WTC11 (cell line): Measurements from ENCODE around the gene GNA12. TPM values are rescaled to one million over a fixed set of nuclear protein-coding genes. Genes with fewer than 3 reads are reported as not detected.

Experiments used
- ATAC-seq: fragments of 200-7000 bp; cut with Tn5 transposase; 2 replicates; pipeline ENCODE4 v1.10.0; 2021; ENCODE audit warnings: mild to moderate bottlenecking, moderate library complexity
- CTCF ChIA-PET: fragments of 300-600 bp; sonication (Branson Sonifier 250); formaldehyde crosslinking; loops from one replicate; lab custom pipeline; 2021; ENCODE audit warnings: antibody characterized with exemption; lab: Charles Lee
- POLR2A ChIA-PET: fragments of 350-600 bp; sonication (Branson Sonifier 250); formaldehyde crosslinking; loops from one replicate; lab custom pipeline; 2021; ENCODE audit warnings: antibody characterized with exemption; lab: Charles Lee
- DNase-seq: peaks from one replicate; pipeline ENCODE4 v3.0.0; 2021; ENCODE audit warnings: low spot score
- H3K27ac Mint-ChIP-seq: 2 replicates; pipeline ENCODE4 v1.8.0; 2021; ENCODE audit warnings: mixed read lengths
- H3K27me3 Mint-ChIP-seq: 2 replicates; pipeline ENCODE4 v1.8.0; 2021; ENCODE audit warnings: low read depth, mild to moderate bottlenecking, moderate library complexity, mixed read lengths
- H3K36me3 Mint-ChIP-seq: 2 replicates; pipeline ENCODE4 v1.8.0; 2021; ENCODE audit warnings: mixed read lengths
- H3K4me1 Mint-ChIP-seq: 2 replicates; pipeline ENCODE4 v1.8.0; 2022; ENCODE audit warnings: mixed read lengths
- H3K4me3 Mint-ChIP-seq: 2 replicates; pipeline ENCODE4 v1.8.0; 2021; ENCODE audit warnings: mild to moderate bottlenecking, moderate library complexity, mixed read lengths
- H3K9me3 Mint-ChIP-seq: 2 replicates; pipeline ENCODE4 v1.8.0; 2021; ENCODE audit warnings: mixed read lengths
- FOXK1 ChIP-seq: sonication (generic); formaldehyde crosslinking; IDR thresholded peaks from 2 replicates; pipeline ENCODE4 v1.8.0; 2022; ENCODE audit warnings: mild to moderate bottlenecking, moderate library complexity, missing genetic modification reagents
- GABPB1 ChIP-seq: sonication (generic); formaldehyde crosslinking; IDR thresholded peaks from 2 replicates; pipeline ENCODE4 v1.8.1; 2023; ENCODE audit warnings: mild to moderate bottlenecking, missing genetic modification reagents
- IRF2 ChIP-seq: sonication (generic); formaldehyde crosslinking; IDR thresholded peaks from 2 replicates; pipeline ENCODE4 v1.8.0; 2022; ENCODE audit warnings: low read depth, missing genetic modification reagents, borderline replicate concordance
- KAT7 ChIP-seq: sonication (generic); formaldehyde crosslinking; IDR thresholded peaks from 2 replicates; pipeline ENCODE4 v1.8.1; 2023; ENCODE audit warnings: missing genetic modification reagents, mild to moderate bottlenecking, borderline replicate concordance
- ZBTB21 ChIP-seq: sonication (generic); formaldehyde crosslinking; IDR thresholded peaks from 2 replicates; pipeline ENCODE4 v1.8.1; 2023; ENCODE audit warnings: mild to moderate bottlenecking, missing genetic modification reagents, borderline replicate concordance
- ZNF671 ChIP-seq: fragments of 250-450 bp; sonication (Bioruptor Pico); IDR thresholded peaks from 2 replicates; pipeline ENCODE4 v1.8.0; 2021; ENCODE audit warnings: mild to moderate bottlenecking
- total RNA-seq: library from RNA; stranded (reverse); gene quantifications from 3 replicates; pipeline ENCODE4 v1.2.3, GENCODE V29; 2021
- TF ChIP-seq, protein P1 (sequence below): fragments of 200-600 bp; IDR thresholded peaks from 2 replicates; pipeline ENCODE4 v1.8.0; 2022; ENCODE audit warnings: antibody characterized with exemption
- TF ChIP-seq, protein P2 (sequence below): sonication (generic); formaldehyde crosslinking; IDR thresholded peaks from 2 replicates; pipeline ENCODE4 v1.8.0; 2022; ENCODE audit warnings: missing genetic modification reagents
- TF ChIP-seq, protein P3 (sequence below): fragments of 250-450 bp; sonication (Bioruptor Pico); conservative IDR thresholded peaks from 2 replicates; pipeline ENCODE4 v1.9.0; 2021; ENCODE audit warnings: mild to moderate bottlenecking
- TF ChIP-seq, protein P4 (sequence below): fragments of 250-450 bp; sonication (Bioruptor Pico); IDR thresholded peaks from 2 replicates; pipeline ENCODE4 v1.9.0; 2021; ENCODE audit warnings: mild to moderate bottlenecking
- TF ChIP-seq, protein P5 (sequence below): sonication (generic); formaldehyde crosslinking; IDR thresholded peaks from 2 replicates; pipeline ENCODE4 v1.8.0; 2022; ENCODE audit warnings: mild to moderate bottlenecking, missing genetic modification reagents
- TF ChIP-seq, protein P6 (sequence below): fragments of 250-450 bp; sonication (Bioruptor Pico); IDR thresholded peaks from 2 replicates; pipeline ENCODE4 v1.8.0; 2021; ENCODE audit warnings: mild to moderate bottlenecking
- TF ChIP-seq, protein P7 (sequence below): sonication (generic); formaldehyde crosslinking; IDR thresholded peaks from 2 replicates; pipeline ENCODE4 v1.8.1; 2023; ENCODE audit warnings: mild to moderate bottlenecking, moderate library complexity, missing genetic modification reagents
- TF ChIP-seq, protein P8 (sequence below): sonication (generic); formaldehyde crosslinking; IDR thresholded peaks from 2 replicates; pipeline ENCODE4 v1.8.0; 2022; ENCODE audit warnings: mild to moderate bottlenecking, missing genetic modification reagents
- TF ChIP-seq, protein P9 (sequence below): sonication (generic); formaldehyde crosslinking; conservative IDR thresholded peaks from 2 replicates; pipeline ENCODE4 v1.8.1; 2023; ENCODE audit warnings: mild to moderate bottlenecking, low read depth, missing genetic modification reagents, moderate library complexity
- TF ChIP-seq, protein P10 (sequence below): sonication (generic); formaldehyde crosslinking; IDR thresholded peaks from 2 replicates; pipeline ENCODE4 v1.8.1; 2023; ENCODE audit warnings: mild to moderate bottlenecking, missing genetic modification reagents

GNA12 gene
- total RNA-seq, 1 experiment from 2014 or later: 99.6 TPM

DNA sequence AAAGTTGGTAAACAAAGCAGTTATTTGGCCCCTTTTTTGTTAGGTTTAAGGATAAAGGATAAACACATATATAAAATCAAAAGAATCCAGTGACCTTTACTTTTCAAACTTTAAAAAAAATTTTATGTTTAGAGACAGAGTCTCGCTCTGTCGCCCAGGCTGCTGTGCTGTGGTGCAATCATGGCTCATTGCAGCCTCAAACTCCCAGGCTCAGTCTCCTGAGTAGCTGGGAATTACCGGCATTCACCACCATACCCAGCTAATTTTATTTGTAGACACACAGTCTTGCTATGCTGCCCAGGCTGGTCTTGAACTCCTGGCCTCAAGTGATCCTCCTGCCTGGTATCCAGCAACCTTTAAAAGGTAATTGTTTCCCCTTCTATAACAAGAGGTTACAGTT is 31.3 kb downstream of the GNA12 start:
- no peaks in the 10 kb centered on the region for H3K27me3 Mint-ChIP-seq
- no peak overlapping the region; the same call in 1 of the 2 replicates for H3K27ac Mint-ChIP-seq
- ChIA-PET POLR2A (interaction anchor here (1.9 kb wide), 1 partner anchor 12 kb away, joined by 6 read pairs; no protein-coding TSS in a partner anchor), CTCF (interaction anchor here (0.6 to 1.5 kb wide), 4 partner anchors 8 to 54 kb away, joined by 3 to 5 read pairs (median 4); no protein-coding TSS in a partner anchor)
- ATAC-seq (no peak), DNase-seq (no peak)
- peaks cover 3% of the 10 kb centered on the region for H3K36me3 Mint-ChIP-seq
- no peaks in the 10 kb centered on the region for H3K9me3 Mint-ChIP-seq
- H3K4me3 Mint-ChIP-seq: no peak overlapping the region
- peaks cover 98% of the 10 kb centered on the region for H3K4me1 Mint-ChIP-seq
- TF ChIP-seq, protein P1, sequence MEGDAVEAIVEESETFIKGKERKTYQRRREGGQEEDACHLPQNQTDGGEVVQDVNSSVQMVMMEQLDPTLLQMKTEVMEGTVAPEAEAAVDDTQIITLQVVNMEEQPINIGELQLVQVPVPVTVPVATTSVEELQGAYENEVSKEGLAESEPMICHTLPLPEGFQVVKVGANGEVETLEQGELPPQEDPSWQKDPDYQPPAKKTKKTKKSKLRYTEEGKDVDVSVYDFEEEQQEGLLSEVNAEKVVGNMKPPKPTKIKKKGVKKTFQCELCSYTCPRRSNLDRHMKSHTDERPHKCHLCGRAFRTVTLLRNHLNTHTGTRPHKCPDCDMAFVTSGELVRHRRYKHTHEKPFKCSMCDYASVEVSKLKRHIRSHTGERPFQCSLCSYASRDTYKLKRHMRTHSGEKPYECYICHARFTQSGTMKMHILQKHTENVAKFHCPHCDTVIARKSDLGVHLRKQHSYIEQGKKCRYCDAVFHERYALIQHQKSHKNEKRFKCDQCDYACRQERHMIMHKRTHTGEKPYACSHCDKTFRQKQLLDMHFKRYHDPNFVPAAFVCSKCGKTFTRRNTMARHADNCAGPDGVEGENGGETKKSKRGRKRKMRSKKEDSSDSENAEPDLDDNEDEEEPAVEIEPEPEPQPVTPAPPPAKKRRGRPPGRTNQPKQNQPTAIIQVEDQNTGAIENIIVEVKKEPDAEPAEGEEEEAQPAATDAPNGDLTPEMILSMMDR: no peak
- TF ChIP-seq, protein P2, sequence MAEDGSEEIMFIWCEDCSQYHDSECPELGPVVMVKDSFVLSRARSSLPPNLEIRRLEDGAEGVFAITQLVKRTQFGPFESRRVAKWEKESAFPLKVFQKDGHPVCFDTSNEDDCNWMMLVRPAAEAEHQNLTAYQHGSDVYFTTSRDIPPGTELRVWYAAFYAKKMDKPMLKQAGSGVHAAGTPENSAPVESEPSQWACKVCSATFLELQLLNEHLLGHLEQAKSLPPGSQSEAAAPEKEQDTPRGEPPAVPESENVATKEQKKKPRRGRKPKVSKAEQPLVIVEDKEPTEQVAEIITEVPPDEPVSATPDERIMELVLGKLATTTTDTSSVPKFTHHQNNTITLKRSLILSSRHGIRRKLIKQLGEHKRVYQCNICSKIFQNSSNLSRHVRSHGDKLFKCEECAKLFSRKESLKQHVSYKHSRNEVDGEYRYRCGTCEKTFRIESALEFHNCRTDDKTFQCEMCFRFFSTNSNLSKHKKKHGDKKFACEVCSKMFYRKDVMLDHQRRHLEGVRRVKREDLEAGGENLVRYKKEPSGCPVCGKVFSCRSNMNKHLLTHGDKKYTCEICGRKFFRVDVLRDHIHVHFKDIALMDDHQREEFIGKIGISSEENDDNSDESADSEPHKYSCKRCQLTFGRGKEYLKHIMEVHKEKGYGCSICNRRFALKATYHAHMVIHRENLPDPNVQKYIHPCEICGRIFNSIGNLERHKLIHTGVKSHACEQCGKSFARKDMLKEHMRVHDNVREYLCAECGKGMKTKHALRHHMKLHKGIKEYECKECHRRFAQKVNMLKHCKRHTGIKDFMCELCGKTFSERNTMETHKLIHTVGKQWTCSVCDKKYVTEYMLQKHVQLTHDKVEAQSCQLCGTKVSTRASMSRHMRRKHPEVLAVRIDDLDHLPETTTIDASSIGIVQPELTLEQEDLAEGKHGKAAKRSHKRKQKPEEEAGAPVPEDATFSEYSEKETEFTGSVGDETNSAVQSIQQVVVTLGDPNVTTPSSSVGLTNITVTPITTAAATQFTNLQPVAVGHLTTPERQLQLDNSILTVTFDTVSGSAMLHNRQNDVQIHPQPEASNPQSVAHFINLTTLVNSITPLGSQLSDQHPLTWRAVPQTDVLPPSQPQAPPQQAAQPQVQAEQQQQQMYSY (CRISPR knock-in tag): no peak
- TF ChIP-seq GABPB1 (CRISPR knock-in tag) (no peak), ZBTB21 (CRISPR knock-in tag) (no peak), FOXK1 (CRISPR knock-in tag) (no peak), KAT7 (CRISPR knock-in tag) (no peak), ZNF671 (no peak), IRF2 (CRISPR knock-in tag) (no peak)
- TF ChIP-seq, protein P3, sequence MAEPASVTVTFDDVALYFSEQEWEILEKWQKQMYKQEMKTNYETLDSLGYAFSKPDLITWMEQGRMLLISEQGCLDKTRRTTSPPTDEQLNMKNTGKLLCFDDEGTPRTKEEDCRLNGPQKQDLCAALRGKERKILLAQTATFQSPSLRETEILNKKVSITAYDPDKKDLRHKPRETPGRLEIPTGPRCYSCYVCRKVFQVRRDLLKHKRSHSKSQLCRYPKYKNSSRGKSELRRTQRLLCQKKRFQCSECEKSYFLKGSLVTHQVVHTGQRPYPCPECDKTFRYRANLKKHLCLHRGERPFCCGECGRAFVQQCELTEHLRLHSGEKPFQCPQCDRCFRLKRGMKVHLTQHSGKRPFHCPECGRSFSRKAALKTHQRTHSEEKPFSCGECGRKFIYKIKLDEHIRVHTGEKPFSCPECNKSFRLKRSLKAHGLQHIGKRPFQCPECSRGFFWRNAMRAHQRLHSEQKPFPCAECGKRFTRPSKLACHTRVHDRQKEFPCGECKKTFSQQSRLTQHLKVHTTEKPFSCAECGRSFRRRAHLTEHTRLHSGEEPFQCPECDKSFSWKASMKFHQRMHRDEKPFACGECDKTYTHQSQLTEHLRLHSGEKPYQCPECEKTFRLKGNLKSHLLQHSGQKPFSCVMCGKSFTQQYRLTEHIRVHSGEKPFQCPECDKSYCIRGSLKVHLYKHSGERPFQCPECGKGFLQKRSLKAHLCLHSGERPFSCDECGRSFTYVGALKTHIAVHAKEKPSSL (CRISPR knock-in tag): no peak
- TF ChIP-seq, protein P4, sequence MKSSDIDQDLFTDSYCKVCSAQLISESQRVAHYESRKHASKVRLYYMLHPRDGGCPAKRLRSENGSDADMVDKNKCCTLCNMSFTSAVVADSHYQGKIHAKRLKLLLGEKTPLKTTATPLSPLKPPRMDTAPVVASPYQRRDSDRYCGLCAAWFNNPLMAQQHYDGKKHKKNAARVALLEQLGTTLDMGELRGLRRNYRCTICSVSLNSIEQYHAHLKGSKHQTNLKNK (CRISPR knock-in tag): no peak
- TF ChIP-seq, protein P5, sequence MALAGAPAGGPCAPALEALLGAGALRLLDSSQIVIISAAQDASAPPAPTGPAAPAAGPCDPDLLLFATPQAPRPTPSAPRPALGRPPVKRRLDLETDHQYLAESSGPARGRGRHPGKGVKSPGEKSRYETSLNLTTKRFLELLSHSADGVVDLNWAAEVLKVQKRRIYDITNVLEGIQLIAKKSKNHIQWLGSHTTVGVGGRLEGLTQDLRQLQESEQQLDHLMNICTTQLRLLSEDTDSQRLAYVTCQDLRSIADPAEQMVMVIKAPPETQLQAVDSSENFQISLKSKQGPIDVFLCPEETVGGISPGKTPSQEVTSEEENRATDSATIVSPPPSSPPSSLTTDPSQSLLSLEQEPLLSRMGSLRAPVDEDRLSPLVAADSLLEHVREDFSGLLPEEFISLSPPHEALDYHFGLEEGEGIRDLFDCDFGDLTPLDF (CRISPR knock-in tag): no peak
- TF ChIP-seq, protein P6, sequence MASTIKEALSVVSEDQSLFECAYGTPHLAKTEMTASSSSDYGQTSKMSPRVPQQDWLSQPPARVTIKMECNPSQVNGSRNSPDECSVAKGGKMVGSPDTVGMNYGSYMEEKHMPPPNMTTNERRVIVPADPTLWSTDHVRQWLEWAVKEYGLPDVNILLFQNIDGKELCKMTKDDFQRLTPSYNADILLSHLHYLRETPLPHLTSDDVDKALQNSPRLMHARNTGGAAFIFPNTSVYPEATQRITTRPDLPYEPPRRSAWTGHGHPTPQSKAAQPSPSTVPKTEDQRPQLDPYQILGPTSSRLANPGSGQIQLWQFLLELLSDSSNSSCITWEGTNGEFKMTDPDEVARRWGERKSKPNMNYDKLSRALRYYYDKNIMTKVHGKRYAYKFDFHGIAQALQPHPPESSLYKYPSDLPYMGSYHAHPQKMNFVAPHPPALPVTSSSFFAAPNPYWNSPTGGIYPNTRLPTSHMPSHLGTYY: no peak
- TF ChIP-seq, protein P7, sequence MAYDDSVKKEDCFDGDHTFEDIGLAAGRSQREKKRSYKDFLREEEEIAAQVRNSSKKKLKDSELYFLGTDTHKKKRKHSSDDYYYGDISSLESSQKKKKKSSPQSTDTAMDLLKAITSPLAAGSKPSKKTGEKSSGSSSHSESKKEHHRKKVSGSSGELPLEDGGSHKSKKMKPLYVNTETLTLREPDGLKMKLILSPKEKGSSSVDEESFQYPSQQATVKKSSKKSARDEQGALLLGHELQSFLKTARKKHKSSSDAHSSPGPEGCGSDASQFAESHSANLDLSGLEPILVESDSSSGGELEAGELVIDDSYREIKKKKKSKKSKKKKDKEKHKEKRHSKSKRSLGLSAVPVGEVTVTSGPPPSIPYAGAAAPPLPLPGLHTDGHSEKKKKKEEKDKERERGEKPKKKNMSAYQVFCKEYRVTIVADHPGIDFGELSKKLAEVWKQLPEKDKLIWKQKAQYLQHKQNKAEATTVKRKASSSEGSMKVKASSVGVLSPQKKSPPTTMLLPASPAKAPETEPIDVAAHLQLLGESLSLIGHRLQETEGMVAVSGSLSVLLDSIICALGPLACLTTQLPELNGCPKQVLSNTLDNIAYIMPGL: no peak
- TF ChIP-seq, protein P8, sequence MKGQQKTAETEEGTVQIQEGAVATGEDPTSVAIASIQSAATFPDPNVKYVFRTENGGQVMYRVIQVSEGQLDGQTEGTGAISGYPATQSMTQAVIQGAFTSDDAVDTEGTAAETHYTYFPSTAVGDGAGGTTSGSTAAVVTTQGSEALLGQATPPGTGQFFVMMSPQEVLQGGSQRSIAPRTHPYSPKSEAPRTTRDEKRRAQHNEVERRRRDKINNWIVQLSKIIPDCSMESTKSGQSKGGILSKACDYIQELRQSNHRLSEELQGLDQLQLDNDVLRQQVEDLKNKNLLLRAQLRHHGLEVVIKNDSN: no peak
- TF ChIP-seq, protein P9, sequence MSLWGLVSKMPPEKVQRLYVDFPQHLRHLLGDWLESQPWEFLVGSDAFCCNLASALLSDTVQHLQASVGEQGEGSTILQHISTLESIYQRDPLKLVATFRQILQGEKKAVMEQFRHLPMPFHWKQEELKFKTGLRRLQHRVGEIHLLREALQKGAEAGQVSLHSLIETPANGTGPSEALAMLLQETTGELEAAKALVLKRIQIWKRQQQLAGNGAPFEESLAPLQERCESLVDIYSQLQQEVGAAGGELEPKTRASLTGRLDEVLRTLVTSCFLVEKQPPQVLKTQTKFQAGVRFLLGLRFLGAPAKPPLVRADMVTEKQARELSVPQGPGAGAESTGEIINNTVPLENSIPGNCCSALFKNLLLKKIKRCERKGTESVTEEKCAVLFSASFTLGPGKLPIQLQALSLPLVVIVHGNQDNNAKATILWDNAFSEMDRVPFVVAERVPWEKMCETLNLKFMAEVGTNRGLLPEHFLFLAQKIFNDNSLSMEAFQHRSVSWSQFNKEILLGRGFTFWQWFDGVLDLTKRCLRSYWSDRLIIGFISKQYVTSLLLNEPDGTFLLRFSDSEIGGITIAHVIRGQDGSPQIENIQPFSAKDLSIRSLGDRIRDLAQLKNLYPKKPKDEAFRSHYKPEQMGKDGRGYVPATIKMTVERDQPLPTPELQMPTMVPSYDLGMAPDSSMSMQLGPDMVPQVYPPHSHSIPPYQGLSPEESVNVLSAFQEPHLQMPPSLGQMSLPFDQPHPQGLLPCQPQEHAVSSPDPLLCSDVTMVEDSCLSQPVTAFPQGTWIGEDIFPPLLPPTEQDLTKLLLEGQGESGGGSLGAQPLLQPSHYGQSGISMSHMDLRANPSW (CRISPR knock-in tag): no peak
- TF ChIP-seq, protein P10, sequence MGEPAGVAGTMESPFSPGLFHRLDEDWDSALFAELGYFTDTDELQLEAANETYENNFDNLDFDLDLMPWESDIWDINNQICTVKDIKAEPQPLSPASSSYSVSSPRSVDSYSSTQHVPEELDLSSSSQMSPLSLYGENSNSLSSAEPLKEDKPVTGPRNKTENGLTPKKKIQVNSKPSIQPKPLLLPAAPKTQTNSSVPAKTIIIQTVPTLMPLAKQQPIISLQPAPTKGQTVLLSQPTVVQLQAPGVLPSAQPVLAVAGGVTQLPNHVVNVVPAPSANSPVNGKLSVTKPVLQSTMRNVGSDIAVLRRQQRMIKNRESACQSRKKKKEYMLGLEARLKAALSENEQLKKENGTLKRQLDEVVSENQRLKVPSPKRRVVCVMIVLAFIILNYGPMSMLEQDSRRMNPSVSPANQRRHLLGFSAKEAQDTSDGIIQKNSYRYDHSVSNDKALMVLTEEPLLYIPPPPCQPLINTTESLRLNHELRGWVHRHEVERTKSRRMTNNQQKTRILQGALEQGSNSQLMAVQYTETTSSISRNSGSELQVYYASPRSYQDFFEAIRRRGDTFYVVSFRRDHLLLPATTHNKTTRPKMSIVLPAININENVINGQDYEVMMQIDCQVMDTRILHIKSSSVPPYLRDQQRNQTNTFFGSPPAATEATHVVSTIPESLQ (CRISPR knock-in tag): no peak
